Neural progenitor cell (in vitro differentiated cells): Measurements from ENCODE around the gene CFAP206. TPM values are rescaled to one million over a fixed set of nuclear protein-coding genes. Genes with fewer than 3 reads are reported as not detected.

Experiments used
- small RNA-seq: library from RNA; depleted of rRNA; stranded (forward); fragments of <200 nt; gene quantifications from one replicate; pipeline ENCODE3, GENCODE V24; 2015
- total RNA-seq: library from RNA; depleted of rRNA; stranded (reverse); fragments of >200 nt; gene quantifications from 2 replicates; pipeline ENCODE4 v1.2.3, GENCODE V29; 2015; ENCODE audit warnings: low replicate concordance

Gene CFAP206
- total RNA-seq, 1 donor from 2014 or later, result 0.52 TPM

Small RNA genes lying within 50 kb of the gene (small RNA-seq; reads per million reads assigned to genes)
- gene AL049697.2 (not detected), gene RNU6-444P (not detected)

Other genes starting within 250 kb of the CFAP206 start
- gene SMIM8, start 85.4 kb upstream of the CFAP206 start, total RNA-seq, result 18.7 and 31.7 TPM in 2 replicates
- gene GJB7, start 78.7 kb upstream of the CFAP206 start, total RNA-seq, result 2.0 and 2.4 TPM in 2 replicates
- 2.6 and 3.1 TPM in 2 replicates for gene C6orf163, start 63.2 kb upstream of the CFAP206 start, total RNA-seq
- gene SLC35A1, start 65.0 kb downstream of the CFAP206 start, total RNA-seq, result 19.9 and 34.6 TPM in 2 replicates
- gene RARS2, start 182.0 kb downstream of the CFAP206 start, total RNA-seq, result 39.0 and 53.6 TPM in 2 replicates
- 76.0 and 99.3 TPM in 2 replicates for gene ORC3, start 182.2 kb downstream of the CFAP206 start, total RNA-seq